GM03348 (cell line): ENCODE results near the gene CDX1.
"Not testable (repeated sequence)": the region's sequence is repeated elsewhere in the genome, so short reads cannot be mapped to it uniquely, and the experiment has no call there.

Experiments used
- DNase-seq: peaks from one replicate; pipeline ENCODE4 v3.0.0; 2012; ENCODE audit warnings: low spot score

CDX1 gene

DNA sequence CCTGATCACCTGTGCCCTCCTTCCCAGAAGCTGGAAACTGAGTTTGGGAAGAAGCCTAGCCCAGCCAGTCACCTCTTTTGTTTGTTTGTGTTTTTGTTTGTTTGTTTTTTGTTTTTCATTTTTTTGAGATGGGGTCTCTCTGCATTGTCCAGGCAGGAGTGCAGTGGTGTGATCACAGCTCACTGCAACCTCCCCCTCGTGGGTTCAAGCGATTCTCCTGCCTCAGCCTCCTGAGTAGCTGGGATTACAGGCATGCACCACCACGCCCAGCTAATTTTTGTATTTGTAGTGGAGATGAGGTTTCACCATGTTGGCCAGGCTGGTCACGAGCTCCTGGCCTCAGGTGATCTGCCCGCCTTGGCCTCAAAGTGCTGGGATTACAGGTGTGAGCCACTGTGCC is 67.1 kb downstream of the CDX1 start:
- not testable (repeated sequence) for DNase-seq
